Lower lobe of right lung (tissue), 2 donors: ENCODE measurements around the gene SMCHD1. TPM values are rescaled to one million over a fixed set of nuclear protein-coding genes. Genes with fewer than 3 reads are reported as not detected.

Experiments
- ATAC-seq, 2 donors: fragments of 200-7000 bp; cut with Tn5 transposase; one replicate each; pipeline ENCODE4 v1.9.1; 2020 to 2022; ENCODE audit warnings: mild to moderate bottlenecking in 2 of 2, moderate library complexity in 2 of 2
- DNase-seq: peaks from one replicate; pipeline ENCODE4 v3.0.0-alpha.2; 2020
- H3K27ac ChIP-seq: fragments of 200-600 bp; one replicate; pipeline ENCODE4 v1.8.0; 2022
- H3K27me3 ChIP-seq: fragments of 200-600 bp; one replicate; pipeline ENCODE4 v1.8.0; 2022; ENCODE audit warnings: low read depth
- H3K36me3 ChIP-seq: fragments of 200-600 bp; one replicate; pipeline ENCODE4 v1.8.0; 2022; ENCODE audit warnings: mild to moderate bottlenecking
- H3K4me1 ChIP-seq: fragments of 200-600 bp; one replicate; pipeline ENCODE4 v1.8.0; 2022
- H3K4me3 ChIP-seq: fragments of 200-600 bp; one replicate; pipeline ENCODE4 v1.8.0; 2022; ENCODE audit warnings: mild to moderate bottlenecking
- H3K9me3 ChIP-seq: fragments of 200-600 bp; one replicate; pipeline ENCODE4 v1.8.0; 2022
- intact Hi-C: fragments of 100-400 bp; cut with DNase I; formaldehyde crosslinking; loops from one replicate; pipeline ENCODE4 v1.11.0; 2022
- total RNA-seq: library from RNA; stranded (reverse); fragmentation: NEBNext Ultra II Directional; extraction: Animal tissue kit (Norgen Biotek cat#: 25700); gene quantifications from one replicate; pipeline ENCODE4 v1.2.1, GENCODE V29; 2021
- TF ChIP-seq, protein P1 (sequence below): fragments of 200-600 bp; IDR thresholded peaks from one replicate; pipeline ENCODE4 v1.8.0; 2022; ENCODE audit warnings: antibody characterized with exemption, mild to moderate bottlenecking
- donor health status: DM: no; HTN: yes; CAD: no; lungs with severe emphysema.

The SMCHD1 gene
- total RNA-seq, 1 donor from 2014 or later: 55.9 TPM

DNA sequence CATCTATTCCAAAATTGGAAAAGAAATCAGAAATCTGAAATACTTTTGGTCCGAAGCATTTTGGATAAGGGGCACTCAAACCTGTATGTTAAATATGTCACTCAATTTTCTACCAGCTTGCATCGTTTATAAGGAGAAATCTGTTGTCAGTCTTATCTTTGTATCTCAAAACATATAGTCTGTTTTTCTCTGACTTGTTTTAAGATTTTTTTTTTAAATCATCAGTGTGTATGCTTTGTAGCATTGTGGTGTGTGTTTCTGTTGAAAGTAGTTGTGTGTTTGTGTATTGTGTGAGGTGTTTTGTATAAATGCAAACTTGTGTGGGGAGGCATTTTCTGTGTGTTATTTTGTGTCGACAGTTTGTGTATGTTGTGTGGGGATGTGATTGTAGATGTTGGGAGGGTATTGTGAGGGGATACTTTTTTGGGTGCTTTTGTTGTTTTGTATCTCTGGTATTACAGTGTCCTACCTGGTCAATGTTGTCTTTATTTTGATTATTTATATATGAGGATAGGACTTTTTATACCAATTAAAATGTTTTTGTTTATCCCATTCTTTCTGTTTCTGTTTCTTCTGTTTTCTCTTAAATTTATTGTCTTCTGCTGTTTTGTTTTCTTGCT, 30.9 kb downstream of the SMCHD1 start:
- no peaks in the 10 kb centered on the region for H3K9me3 ChIP-seq
- ATAC-seq: no peak
- no peak overlapping the region for H3K27ac ChIP-seq
- H3K4me3 ChIP-seq: no peak overlapping the region
- no peaks in the 10 kb centered on the region for H3K27me3 ChIP-seq
- peaks cover 42% of the 10 kb centered on the region for H3K36me3 ChIP-seq
- TF ChIP-seq, protein P1, sequence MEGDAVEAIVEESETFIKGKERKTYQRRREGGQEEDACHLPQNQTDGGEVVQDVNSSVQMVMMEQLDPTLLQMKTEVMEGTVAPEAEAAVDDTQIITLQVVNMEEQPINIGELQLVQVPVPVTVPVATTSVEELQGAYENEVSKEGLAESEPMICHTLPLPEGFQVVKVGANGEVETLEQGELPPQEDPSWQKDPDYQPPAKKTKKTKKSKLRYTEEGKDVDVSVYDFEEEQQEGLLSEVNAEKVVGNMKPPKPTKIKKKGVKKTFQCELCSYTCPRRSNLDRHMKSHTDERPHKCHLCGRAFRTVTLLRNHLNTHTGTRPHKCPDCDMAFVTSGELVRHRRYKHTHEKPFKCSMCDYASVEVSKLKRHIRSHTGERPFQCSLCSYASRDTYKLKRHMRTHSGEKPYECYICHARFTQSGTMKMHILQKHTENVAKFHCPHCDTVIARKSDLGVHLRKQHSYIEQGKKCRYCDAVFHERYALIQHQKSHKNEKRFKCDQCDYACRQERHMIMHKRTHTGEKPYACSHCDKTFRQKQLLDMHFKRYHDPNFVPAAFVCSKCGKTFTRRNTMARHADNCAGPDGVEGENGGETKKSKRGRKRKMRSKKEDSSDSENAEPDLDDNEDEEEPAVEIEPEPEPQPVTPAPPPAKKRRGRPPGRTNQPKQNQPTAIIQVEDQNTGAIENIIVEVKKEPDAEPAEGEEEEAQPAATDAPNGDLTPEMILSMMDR: no peak
- H3K4me1 ChIP-seq: peaks cover 9% of the 10 kb centered on the region
- DNase-seq: no peak
- intact Hi-C loops: no loop called here

DNA sequence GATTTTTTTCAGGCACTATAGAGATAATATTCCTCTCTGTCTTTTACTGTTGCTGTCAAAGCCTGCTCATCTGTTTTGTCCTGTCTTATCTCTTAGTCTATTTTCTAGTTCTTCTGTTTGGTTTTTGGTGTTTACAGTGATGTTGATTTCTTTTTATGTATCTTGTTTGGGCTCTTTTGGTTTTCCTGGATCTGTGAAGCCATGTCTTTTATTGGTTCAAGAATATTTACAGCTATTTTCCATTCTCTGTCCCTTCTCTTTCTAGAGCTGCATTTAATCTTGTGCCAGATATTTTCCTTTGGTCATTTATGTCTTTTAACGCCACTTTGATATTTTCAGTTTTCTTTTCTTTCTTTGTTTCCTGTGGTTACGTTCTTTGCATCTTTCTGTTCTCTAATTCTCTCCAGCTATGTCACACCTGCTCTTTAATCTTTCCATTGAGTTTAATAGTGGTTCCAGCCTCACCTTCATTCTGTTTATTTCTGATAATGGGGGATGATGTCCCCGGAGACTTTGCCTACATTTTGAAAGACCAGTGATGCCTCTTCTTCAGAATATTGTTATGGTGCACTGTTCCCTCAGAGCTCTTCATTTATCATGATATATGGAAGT, 32.0 kb downstream of the SMCHD1 start:
- H3K4me1 ChIP-seq: peaks cover 9% of the 10 kb centered on the region
- TF ChIP-seq, protein P1: no peak
- no peak overlapping the region for H3K4me3 ChIP-seq
- ATAC-seq (no peak), DNase-seq (no peak)
- H3K27ac ChIP-seq: no peak overlapping the region
- peaks cover 51% of the 10 kb centered on the region for H3K36me3 ChIP-seq
- no peaks in the 10 kb centered on the region for H3K9me3 ChIP-seq
- no peaks in the 10 kb centered on the region for H3K27me3 ChIP-seq
- intact Hi-C loops: no loop called here

DNA sequence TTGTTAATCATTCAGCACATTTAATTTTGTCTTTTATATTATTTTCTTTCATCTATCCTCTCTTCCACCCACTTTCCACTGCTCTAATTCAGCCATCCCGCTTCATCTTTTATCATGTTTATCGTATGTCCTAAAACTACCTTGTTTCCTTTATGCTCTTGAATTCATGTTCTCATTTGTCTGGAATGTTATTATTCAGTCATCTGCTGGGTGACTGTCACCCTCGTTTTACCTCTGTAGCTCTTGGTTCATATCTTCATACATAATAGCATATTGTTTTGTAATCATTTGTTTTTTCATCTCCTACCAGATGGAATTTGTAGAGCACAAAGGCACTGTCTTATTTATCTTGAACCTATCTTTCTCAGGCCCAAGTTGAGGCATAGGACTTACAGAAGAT, 37.0 kb downstream of the SMCHD1 start:
- DNase-seq: no peak
- ATAC-seq: no peak

DNA sequence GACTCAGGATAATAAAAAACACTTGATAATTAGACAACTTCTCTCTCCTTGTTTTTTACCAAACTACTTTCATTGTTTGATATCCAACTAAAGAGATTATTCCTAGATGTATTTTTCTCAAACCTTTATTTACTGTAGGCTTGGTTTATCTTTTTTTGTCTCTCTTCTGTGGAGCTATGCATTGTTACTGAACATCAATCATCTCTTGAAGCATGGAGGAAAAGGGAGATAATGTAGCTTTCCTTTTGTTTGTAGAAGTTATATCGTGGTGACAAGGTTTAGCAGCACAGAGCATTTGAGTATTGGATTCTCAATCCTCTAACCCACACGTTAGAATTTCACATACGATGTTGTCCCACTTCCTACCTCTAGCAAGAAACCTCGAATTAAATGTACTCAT, 41.7 kb downstream of the SMCHD1 start:
- no peaks in the 10 kb centered on the region for H3K4me1 ChIP-seq
- H3K9me3 ChIP-seq: no peaks in the 10 kb centered on the region
- H3K27me3 ChIP-seq: no peaks in the 10 kb centered on the region
- H3K36me3 ChIP-seq: peaks cover 98% of the 10 kb centered on the region
- no peak for DNase-seq
- ATAC-seq: no peak
- intact Hi-C loops: no loop called here
- no peak overlapping the region for H3K27ac ChIP-seq
- no peak overlapping the region for H3K4me3 ChIP-seq
- TF ChIP-seq, protein P1: no peak

More for the DNA sequence above, 37.0 kb downstream of the SMCHD1 start:
- H3K9me3 ChIP-seq: no peaks in the 10 kb centered on the region
- TF ChIP-seq, protein P1: no peak
- H3K27me3 ChIP-seq: no peaks in the 10 kb centered on the region
- H3K36me3 ChIP-seq: peaks cover 94% of the 10 kb centered on the region
- intact Hi-C loops: no loop called here
- H3K4me1 ChIP-seq: no peaks in the 10 kb centered on the region
- H3K27ac ChIP-seq: no peak overlapping the region
- H3K4me3 ChIP-seq: no peak overlapping the region

DNA sequence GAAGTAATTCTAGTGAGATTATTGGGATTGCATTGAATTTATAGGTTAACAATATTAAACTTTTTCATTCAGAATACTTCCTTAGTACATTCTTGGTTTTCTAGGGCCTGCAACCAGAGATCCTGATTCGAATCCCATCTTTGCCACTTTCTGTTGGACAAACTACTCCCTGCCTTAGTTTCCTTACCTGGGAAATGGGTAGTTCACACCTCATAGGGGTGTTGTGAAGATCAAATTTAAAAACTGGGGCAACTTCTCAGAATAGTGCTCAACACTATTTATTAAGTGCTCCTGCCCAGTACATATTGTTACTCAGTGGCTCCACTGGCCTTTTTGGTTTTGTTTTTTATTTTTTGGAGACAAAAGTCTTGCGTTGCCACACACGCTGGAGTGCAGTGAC, 43.5 kb downstream of the SMCHD1 start:
- ATAC-seq (no peak), DNase-seq (no peak)
- H3K4me1 ChIP-seq: no peaks in the 10 kb centered on the region
- H3K4me3 ChIP-seq: no peak overlapping the region
- no peaks in the 10 kb centered on the region for H3K9me3 ChIP-seq
- peaks cover 100% of the 10 kb centered on the region for H3K36me3 ChIP-seq
- H3K27ac ChIP-seq: no peak overlapping the region
- no peaks in the 10 kb centered on the region for H3K27me3 ChIP-seq
- intact Hi-C loops: no loop called here
- TF ChIP-seq, protein P1: no peak
